Esophagus (tissue), 2 donors: Measurements from ENCODE around the gene PTGER2. TPM values are rescaled to one million over a fixed set of nuclear protein-coding genes. Genes with fewer than 3 reads are reported as not detected.

Experiments
- H3K27ac ChIP-seq, 2 donors: one replicate each; pipeline ENCODE4 v1.5.1; 2013; ENCODE audit warnings: low read depth in 2 of 2, mild to moderate bottlenecking in 2 of 2, inconsistent platforms in 1 of 2, low read length in 1 of 2, moderate library complexity in 1 of 2
- H3K27me3 ChIP-seq, 2 donors: one replicate each; pipeline ENCODE4 v1.6.1; 2013; ENCODE audit warnings: low read length in 2 of 2, control low read depth in 1 of 2, mild to moderate bottlenecking in 1 of 2; ENCODE audit not compliant: insufficient read depth in 2 of 2, control insufficient read depth in 1 of 2
- H3K36me3 ChIP-seq, 2 donors: one replicate each; pipeline ENCODE4 v1.6.1; 2013; ENCODE audit warnings: low read length in 1 of 2; ENCODE audit not compliant: control insufficient read depth in 2 of 2, insufficient read depth in 2 of 2
- H3K4me1 ChIP-seq, 2 donors: one replicate each; pipeline ENCODE4 v1.6.1; 2013; ENCODE audit warnings: low read length in 1 of 2; ENCODE audit not compliant: control insufficient read depth in 2 of 2, insufficient read depth in 2 of 2
- H3K4me3 ChIP-seq, 2 donors: one replicate each; pipeline ENCODE4 v1.5.1; 2013; ENCODE audit warnings: low read length in 2 of 2, mild to moderate bottlenecking in 2 of 2, low read depth in 1 of 2, moderate library complexity in 1 of 2
- H3K9me3 ChIP-seq, 2 donors: one replicate each; pipeline ENCODE4 v1.6.1; 2013; ENCODE audit warnings: mild to moderate bottlenecking in 2 of 2, low read depth in 1 of 2, low read length in 1 of 2, moderate library complexity in 1 of 2; ENCODE audit not compliant: control insufficient read depth in 2 of 2, insufficient read depth in 1 of 2
- WGBS, 2 donors: extraction: QIAGEN DNeasy Blood & Tissue Kit; methylation state at CpG; one replicate each; pipeline ENCODE4 v1.1.7; 2013; 5-methylcytosine and 5-hydroxymethylcytosine counted together
- polyA plus RNA-seq, 2 donors: library from polyadenylated mRNA; stranded (reverse); fragments of 200-250 nt; gene quantifications; one replicate each; pipeline ENCODE4 v1.2.3, GENCODE V29; 2013
- donor health status: healthy with polysubstance abuse.
- donor health status: Bipolar disorder and iron deficiency.

Gene PTGER2
- polyA plus RNA-seq, 2 donors: 0.29 to 0.41 TPM

- H3K36me3 ChIP-seq: no peaks in the 10 kb centered on the region
- no peaks in the 10 kb centered on the region for H3K9me3 ChIP-seq
- no peak overlapping the region for H3K27ac ChIP-seq
- 62 to 68% methylated on average over 2 of the region's 2 CpGs for WGBS, 2 donors
- peaks cover 0 to 10% of the 10 kb centered on the region in 2 donors for H3K4me1 ChIP-seq
- no peaks in the 10 kb centered on the region for H3K27me3 ChIP-seq
- no peak overlapping the region for H3K4me3 ChIP-seq
These were observed 4.0 kb downstream of the PTGER2 start for GRCh38 chr14:52318062-52318461.

GRCh38 chr14:52318826-52319645 lies 4.9 kb downstream of the PTGER2 start:
- Histone ChIP-seq H3K9me3 (no peaks in the 10 kb centered on the region), H3K36me3 (no peaks in the 10 kb centered on the region), H3K4me1 (peaks cover 0 to 9% of the 10 kb centered on the region in 2 donors), H3K27ac (no peak overlapping the region), H3K4me3 (no peak overlapping the region), H3K27me3 (no peaks in the 10 kb centered on the region)
- 53 to 54% methylated on average over 5 of the region's 5 CpGs for WGBS, 2 donors

GRCh38 chr14:52319919-52320318 lies 5.8 kb downstream of the PTGER2 start:
- H3K36me3 ChIP-seq: no peaks in the 10 kb centered on the region
- H3K27me3 ChIP-seq: no peaks in the 10 kb centered on the region
- no peaks in the 10 kb centered on the region for H3K9me3 ChIP-seq
- no peak overlapping the region for H3K4me3 ChIP-seq
- H3K4me1 ChIP-seq: peaks cover 0 to 1% of the 10 kb centered on the region in 2 donors
- WGBS, 2 donors: 83% methylated on average over 3 of the region's 3 CpGs
- no peak overlapping the region for H3K27ac ChIP-seq

- no peaks in the 10 kb centered on the region for H3K27me3 ChIP-seq
- no peaks in the 10 kb centered on the region for H3K9me3 ChIP-seq
- no peaks in the 10 kb centered on the region for H3K4me1 ChIP-seq
- WGBS, 2 donors: 43 to 62% methylated on average over 3 of the region's 3 CpGs
- no peak overlapping the region for H3K4me3 ChIP-seq
- no peaks in the 10 kb centered on the region for H3K36me3 ChIP-seq
- no peak overlapping the region for H3K27ac ChIP-seq
These were observed 11.0 kb downstream of the PTGER2 start for GRCh38 chr14:52325126-52325525.

- Histone ChIP-seq H3K27ac (no peak overlapping the region), H3K36me3 (no peaks in the 10 kb centered on the region), H3K4me1 (no peaks in the 10 kb centered on the region)
These were observed 11.5 kb downstream of the PTGER2 start for GRCh38 chr14:52325630-52326029.

GRCh38 chr14:52327374-52328226 lies 13.5 kb downstream of the PTGER2 start:
- WGBS, 2 donors: 57 to 64% methylated on average over 4 of the region's 4 CpGs
- no peaks in the 10 kb centered on the region for H3K36me3 ChIP-seq
- H3K9me3 ChIP-seq: no peaks in the 10 kb centered on the region
- no peaks in the 10 kb centered on the region for H3K27me3 ChIP-seq
- no peak overlapping the region for H3K27ac ChIP-seq
- H3K4me1 ChIP-seq: no peaks in the 10 kb centered on the region
- no peak overlapping the region for H3K4me3 ChIP-seq

More at GRCh38 chr14:52325630-52326029, 11.5 kb downstream of the PTGER2 start:
- Histone ChIP-seq H3K27me3 (no peaks in the 10 kb centered on the region), H3K9me3 (no peaks in the 10 kb centered on the region), H3K4me3 (no peak overlapping the region)
- 56 to 71% methylated on average over 3 of the region's 3 CpGs for WGBS, 2 donors

GRCh38 chr14:52328276-52328675 lies 14.2 kb downstream of the PTGER2 start:
- Histone ChIP-seq H3K27me3 (no peaks in the 10 kb centered on the region), H3K27ac (no peak overlapping the region), H3K9me3 (no peaks in the 10 kb centered on the region), H3K4me3 (no peak overlapping the region), H3K4me1 (no peaks in the 10 kb centered on the region), H3K36me3 (no peaks in the 10 kb centered on the region)

GRCh38 chr14:52329678-52330369 lies 15.7 kb downstream of the PTGER2 start:
- H3K36me3 ChIP-seq: no peaks in the 10 kb centered on the region
- WGBS, 2 donors: 69 to 71% methylated on average over 6 of the region's 6 CpGs
- no peaks in the 10 kb centered on the region for H3K27me3 ChIP-seq
- no peaks in the 10 kb centered on the region for H3K9me3 ChIP-seq
- no peaks in the 10 kb centered on the region for H3K4me1 ChIP-seq
- no peak overlapping the region for H3K4me3 ChIP-seq
- no peak overlapping the region for H3K27ac ChIP-seq

GRCh38 chr14:52332269-52332668 lies 18.2 kb downstream of the PTGER2 start:
- Histone ChIP-seq H3K27me3 (no peaks in the 10 kb centered on the region), H3K4me1 (no peaks in the 10 kb centered on the region), H3K4me3 (no peak overlapping the region), H3K36me3 (no peaks in the 10 kb centered on the region), H3K9me3 (no peaks in the 10 kb centered on the region), H3K27ac (no peak overlapping the region)
- whole genome bisulfite sequencing, 2 donors: 83 to 94% methylated on average over 3 of the region's 3 CpGs
